Skeletal muscle tissue (tissue), 4 donors: Measurements from ENCODE around the gene TMEM209. TPM values are rescaled to one million over a fixed set of nuclear protein-coding genes. Genes with fewer than 3 reads are reported as not detected.

Source experiments
- H3K27ac ChIP-seq: one replicate; pipeline ENCODE4 v1.7.0; 2013; ENCODE audit warnings: mild to moderate bottlenecking, low read depth, low read length, inconsistent platforms
- H3K27me3 ChIP-seq, 3 donors: one replicate each; pipeline ENCODE4 v1.7.0; 2013; ENCODE audit warnings: low read length in 3 of 3; ENCODE audit not compliant: control insufficient read depth in 3 of 3, insufficient read depth in 3 of 3
- H3K36me3 ChIP-seq, 3 donors: one replicate each; pipeline ENCODE4 v1.7.0; 2013; ENCODE audit warnings: low read length in 3 of 3; ENCODE audit not compliant: control insufficient read depth in 3 of 3, insufficient read depth in 3 of 3
- H3K4me1 ChIP-seq, 3 donors: one replicate each; pipeline ENCODE4 v1.7.0; 2013; ENCODE audit warnings: low read length in 3 of 3, mild to moderate bottlenecking in 3 of 3; ENCODE audit not compliant: control insufficient read depth in 3 of 3, insufficient read depth in 3 of 3
- H3K4me3 ChIP-seq, 3 donors: one replicate each; pipeline ENCODE4 v1.7.0; 2013; ENCODE audit warnings: low read length in 3 of 3
- H3K9ac ChIP-seq, 3 donors: one replicate each; pipeline ENCODE4 v1.7.0; 2013; ENCODE audit warnings: low read length in 3 of 3, mild to moderate bottlenecking in 3 of 3, moderate library complexity in 2 of 3, low read depth in 1 of 3
- H3K9me3 ChIP-seq, 3 donors: one replicate each; pipeline ENCODE4 v1.7.0; 2013; ENCODE audit warnings: low read length in 3 of 3; ENCODE audit not compliant: control insufficient read depth in 3 of 3
- total RNA-seq: library from RNA; depleted of rRNA; stranded (reverse); fragments of >200 nt; gene quantifications from one replicate; pipeline ENCODE4 v1.2.3, GENCODE V29; 2014
- donor health status: Osteomylitis.

The TMEM209 gene
- total RNA-seq, 1 donor from 2014 or later: 7.3 TPM

DNA sequence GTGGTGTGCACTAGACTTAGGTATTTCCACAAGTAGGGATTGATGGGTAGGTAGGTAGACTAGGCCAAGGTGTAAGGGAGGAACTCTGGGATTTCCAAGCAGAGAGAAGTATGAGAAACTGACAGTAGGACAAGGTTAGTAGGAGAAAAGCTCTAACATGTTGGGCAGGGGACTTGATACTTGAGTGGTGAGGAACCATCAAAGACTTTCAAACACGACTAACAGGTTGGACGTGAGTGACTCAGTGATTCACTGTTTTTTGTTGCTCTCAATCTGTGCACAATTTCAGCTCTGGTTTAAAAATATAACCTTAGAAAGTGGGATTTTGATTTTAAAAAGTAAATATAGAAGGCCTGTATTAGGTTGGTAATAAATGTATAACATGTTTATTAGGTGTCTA is 90.4 kb downstream of the TMEM209 start:
- H3K4me1 ChIP-seq: no peaks in the 10 kb centered on the region
- H3K27ac ChIP-seq: no peak overlapping the region
- H3K36me3 ChIP-seq: peaks cover 0 to 15% (median 5%) of the 10 kb centered on the region in 3 donors
- H3K9ac ChIP-seq: no peak overlapping the region
- no peak overlapping the region for H3K4me3 ChIP-seq
- H3K27me3 ChIP-seq: no peaks in the 10 kb centered on the region
- no peaks in the 10 kb centered on the region for H3K9me3 ChIP-seq

Other genes with a start within 250 kb of the TMEM209 start
- gene ZC3HC1, start 154.0 kb downstream of the TMEM209 start, total RNA-seq: 26.1 TPM
- 49.1 TPM for gene KLHDC10, start 134.9 kb downstream of the TMEM209 start, total RNA-seq
- gene SSMEM1, start 2.5 kb upstream of the TMEM209 start, total RNA-seq: not detected
- gene CPA2, start 61.5 kb upstream of the TMEM209 start, total RNA-seq: 0.52 TPM
- gene CPA4, start 87.8 kb upstream of the TMEM209 start, total RNA-seq: 2.1 TPM
- not detected for gene CPA5, start 139.4 kb upstream of the TMEM209 start, total RNA-seq
- 2.6 TPM for gene CPA1, start 175.1 kb upstream of the TMEM209 start, total RNA-seq
- gene CEP41, start 235.6 kb upstream of the TMEM209 start, total RNA-seq: 7.8 TPM